GM23248 (cell line): ENCODE results near the gene AMPH.

ENCODE experiments used
- EZH2 ChIP-seq: fragments of 200-600 bp; sonication (generic); IDR thresholded peaks from 2 replicates; pipeline ENCODE4 v1.6.1; 2018; ENCODE audit warnings: antibody characterized with exemption, mild to moderate bottlenecking; ENCODE audit not compliant: insufficient read depth, poor library complexity, severe bottlenecking
- EZH2phosphoT487 ChIP-seq: fragments of 200-600 bp; sonication (generic); IDR thresholded peaks from 2 replicates; pipeline ENCODE4 v1.6.1; 2018; ENCODE audit warnings: antibody characterized with exemption, moderate library complexity, mild to moderate bottlenecking, low read depth; ENCODE audit not compliant: insufficient read depth

- TF ChIP-seq EZH2: no peak
- TF ChIP-seq EZH2phosphoT487: no peak
Measured at GRCh38 chr7:38375453-38375852, 255.7 kb downstream of the AMPH start.
